BE2C (cell line): Measurements from ENCODE around the gene FAAH2. TPM values are rescaled to one million over a fixed set of nuclear protein-coding genes. Genes with fewer than 3 reads are reported as not detected.

Experiments
- DNase-seq: peaks from one replicate; pipeline ENCODE4 v3.0.0-alpha.2; 2020
- H3K27me3 ChIP-seq: fragments of 250-450 bp; sonication (Bioruptor Pico); 2 replicates; pipeline ENCODE4 v1.5.1; 2020; ENCODE audit warnings: mild to moderate bottlenecking
- H3K36me3 ChIP-seq: fragments of 250-450 bp; sonication (Bioruptor Pico); 2 replicates; pipeline ENCODE4 v1.5.1; 2020; ENCODE audit warnings: mild to moderate bottlenecking
- H3K4me1 ChIP-seq: fragments of 250-450 bp; sonication (Bioruptor Pico); 2 replicates; pipeline ENCODE4 v1.5.1; 2020
- H3K4me3 ChIP-seq: 2 replicates; pipeline ENCODE4 v1.5.1; 2011; ENCODE audit warnings: low read depth, low read length
- H3K9me3 ChIP-seq: fragments of 250-450 bp; sonication (Bioruptor Pico); 2 replicates; pipeline ENCODE4 v1.5.1; 2020
- CTCF ChIP-seq: IDR thresholded peaks from 2 replicates; pipeline ENCODE4 v1.5.1; 2012; ENCODE audit warnings: mild to moderate bottlenecking, low read depth, low read length
- polyA plus RNA-seq: library from polyadenylated mRNA; unstranded; fragments of >200 nt; gene quantifications from one replicate; pipeline ENCODE4 v1.2.1, GENCODE V29; 2012; ENCODE audit warnings: low read depth, missing spikeins; ENCODE audit not compliant: insufficient read length, insufficient read depth

FAAH2 gene
- polyA plus RNA-seq, result not detected

GRCh38 chrX:57286507-57287251 is at the start of gene FAAH2:
Gene FAAH2 (plus strand): TSS chrX:57286706. CDS start chrX:57286826, 120 bp downstream.
- Histone ChIP-seq H3K4me3 (no peak within 1 kb of the TSS), H3K36me3 (no peaks in the 10 kb centered on the region), H3K4me1 (no peaks in the 10 kb centered on the region), H3K9me3 (no peaks in the 10 kb centered on the region), H3K27me3 (no peaks in the 10 kb centered on the region)
- TF ChIP-seq CTCF, result no peak
- DNase-seq, result no peak

- no peak for DNase-seq
- no peaks in the 10 kb centered on the region for H3K36me3 ChIP-seq
- H3K4me1 ChIP-seq, result no peaks in the 10 kb centered on the region
- no peak for TF ChIP-seq CTCF
- no peaks in the 10 kb centered on the region for H3K27me3 ChIP-seq
- no peak overlapping the region for H3K4me3 ChIP-seq
- no peaks in the 10 kb centered on the region for H3K9me3 ChIP-seq
Measured at GRCh38 chrX:57241967-57242366, 44.5 kb upstream of the FAAH2 start.

- H3K27me3 ChIP-seq, result no peaks in the 10 kb centered on the region
- no peak for TF ChIP-seq CTCF
- no peaks in the 10 kb centered on the region for H3K36me3 ChIP-seq
- no peaks in the 10 kb centered on the region for H3K9me3 ChIP-seq
- no peak overlapping the region for H3K4me3 ChIP-seq
- DNase-seq, result no peak
- H3K4me1 ChIP-seq, result no peaks in the 10 kb centered on the region
Measured at GRCh38 chrX:57251965-57252364, 34.5 kb upstream of the FAAH2 start.

GRCh38 chrX:57265126-57265525 is 21.4 kb upstream of the FAAH2 start:
- DNase-seq, result no peak
- Histone ChIP-seq H3K36me3 (no peaks in the 10 kb centered on the region), H3K4me3 (no peak overlapping the region), H3K4me1 (no peaks in the 10 kb centered on the region), H3K27me3 (no peaks in the 10 kb centered on the region), H3K9me3 (no peaks in the 10 kb centered on the region)
- TF ChIP-seq CTCF, result no peak

GRCh38 chrX:57266275-57266674 is 20.2 kb upstream of the FAAH2 start:
- no peaks in the 10 kb centered on the region for H3K4me1 ChIP-seq
- no peaks in the 10 kb centered on the region for H3K9me3 ChIP-seq
- no peak for DNase-seq
- TF ChIP-seq CTCF, result no peak
- no peaks in the 10 kb centered on the region for H3K27me3 ChIP-seq
- no peak overlapping the region for H3K4me3 ChIP-seq
- H3K36me3 ChIP-seq, result no peaks in the 10 kb centered on the region

GRCh38 chrX:57266871-57267270 is 19.6 kb upstream of the FAAH2 start:
- no peak for DNase-seq
- Histone ChIP-seq H3K9me3 (no peaks in the 10 kb centered on the region), H3K27me3 (no peaks in the 10 kb centered on the region), H3K4me1 (no peaks in the 10 kb centered on the region), H3K4me3 (no peak overlapping the region), H3K36me3 (no peaks in the 10 kb centered on the region)
- no peak for TF ChIP-seq CTCF
